Measurements from ENCODE around the gene CCDC120. TPM values are rescaled to one million over a fixed set of nuclear protein-coding genes. Genes with fewer than 3 reads are reported as not detected.

The CCDC120 gene
- polyA plus RNA-seq, 1 donor from 2014 or later = 3.1 TPM

- Histone ChIP-seq H3K79me2 (replicated peaks; ENCODE audit: insufficient read depth, low read length) (no peaks in the 10 kb centered on the region), H3K4me3 (ENCODE audit: low read length) (peak overlapping the region; percentile 74), H3K36me3 (ENCODE audit: insufficient read depth, low read length) (no peaks in the 10 kb centered on the region), H3K27ac (ENCODE audit: low read length) (no peak overlapping the region), H3K4me2 (ENCODE audit: low read length) (peak overlapping the region; percentile 39), H3K9ac (ENCODE audit: low read length) (peak overlapping the region; percentile 72), H3F3A (ENCODE audit: insufficient read depth, low read length, poor library complexity, severe bottlenecking) (no peaks in the 10 kb centered on the region), H4K20me1 (ENCODE audit: insufficient read depth) (no peaks in the 10 kb centered on the region), H3K9me2 (ENCODE audit: insufficient read depth, low read length) (no peaks in the 10 kb centered on the region), H2AFZ (ENCODE audit: low read depth, low read length) (peak overlapping the region; percentile 33), H3K9me3 (ENCODE audit: low read length) (no peaks in the 10 kb centered on the region), H3K27me3 (ENCODE audit: insufficient read depth, low read depth, low read length) (no peaks in the 10 kb centered on the region)
- TF ChIP-seq EP300 (conservative IDR thresholded peaks at IDR 0.05; ENCODE audit: poor library complexity, severe bottlenecking) = no peak
- TF ChIP-seq POLR2AphosphoS5 (IDR thresholded peaks at IDR 0.05) = peak; percentile 33
- no peak for TF ChIP-seq MXI1 (conservative IDR thresholded peaks at IDR 0.05; ENCODE audit: poor library complexity, severe bottlenecking)
- no peak for TF ChIP-seq SMC3 (conservative IDR thresholded peaks at IDR 0.05; ENCODE audit: poor library complexity)
Measured at GRCh38 chrX:49053223-49054072, 5.4 kb upstream of the CCDC120 start.

GRCh38 chrX:49054073-49054762 lies 4.6 kb upstream of the CCDC120 start:
- Histone ChIP-seq H3K36me3 (ENCODE audit: insufficient read depth, low read length) (no peaks in the 10 kb centered on the region), H3K27ac (ENCODE audit: low read length) (no peak overlapping the region), H2AFZ (ENCODE audit: low read depth, low read length) (no peak overlapping the region), H3K79me2 (replicated peaks; ENCODE audit: insufficient read depth, low read length) (no peaks in the 10 kb centered on the region), H3K27me3 (ENCODE audit: insufficient read depth, low read depth, low read length) (no peaks in the 10 kb centered on the region), H3K4me2 (ENCODE audit: low read length) (peak overlapping the region; percentile 39), H4K20me1 (ENCODE audit: insufficient read depth) (no peaks in the 10 kb centered on the region), H3K9ac (ENCODE audit: low read length) (peak overlapping the region; percentile 72), H3K9me2 (ENCODE audit: insufficient read depth, low read length) (no peaks in the 10 kb centered on the region), H3K4me3 (ENCODE audit: low read length) (peak overlapping the region; percentile 74), H3K9me3 (ENCODE audit: low read length) (no peaks in the 10 kb centered on the region), H3F3A (ENCODE audit: insufficient read depth, low read length, poor library complexity, severe bottlenecking) (no peaks in the 10 kb centered on the region)
- TF ChIP-seq RAD21 (conservative IDR thresholded peaks at IDR 0.05) (no peak), CTCF (IDR thresholded peaks at IDR 0.05; ENCODE audit: poor library complexity, severe bottlenecking) (no peak), POLR2AphosphoS5 (IDR thresholded peaks at IDR 0.05) (no peak), EP300 (conservative IDR thresholded peaks at IDR 0.05; ENCODE audit: poor library complexity, severe bottlenecking) (no peak), MXI1 (conservative IDR thresholded peaks at IDR 0.05; ENCODE audit: poor library complexity, severe bottlenecking) (no peak), REST (IDR thresholded peaks at IDR 0.05; ENCODE audit: borderline replicate concordance) (no peak), EZH2 (IDR thresholded peaks at IDR 0.05; ENCODE audit: borderline replicate concordance, insufficient read depth, low read length, poor library complexity, severe bottlenecking) (no peak), SMC3 (conservative IDR thresholded peaks at IDR 0.05; ENCODE audit: poor library complexity) (no peak), TAF1 (IDR thresholded peaks at IDR 0.05; ENCODE audit: low read depth) (no peak)

Data from neural cell (in vitro differentiated cells).